CD4-positive, alpha-beta T cell treated with Interleukin-10 for 1 hour (primary cell): Measurements from ENCODE around the gene CDH4.

Experiments
- DNase-seq: peaks from one replicate; pipeline ENCODE4 v3.0.0-alpha.2; 2020

Gene CDH4

DNA sequence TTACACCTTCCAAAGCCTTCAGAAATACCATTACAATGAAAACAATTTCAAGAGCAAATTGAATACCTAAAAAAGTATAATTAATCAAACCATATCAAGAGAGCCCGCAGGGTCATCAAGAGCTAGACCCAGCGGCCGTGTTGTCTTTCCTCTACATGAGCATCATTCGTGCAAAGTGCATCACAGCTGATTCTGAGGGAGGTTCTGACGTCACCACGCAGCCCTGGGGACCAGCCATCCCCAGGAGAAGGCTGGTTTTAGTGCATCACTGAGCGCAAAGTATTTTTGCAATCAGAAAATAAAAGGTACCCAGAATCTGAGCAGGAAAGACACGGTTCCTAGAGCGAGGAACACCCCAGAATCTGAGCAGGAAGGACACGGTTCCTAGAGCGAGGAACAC, 371.4 kb downstream of the CDH4 start:
- DNase-seq: no peak

DNA sequence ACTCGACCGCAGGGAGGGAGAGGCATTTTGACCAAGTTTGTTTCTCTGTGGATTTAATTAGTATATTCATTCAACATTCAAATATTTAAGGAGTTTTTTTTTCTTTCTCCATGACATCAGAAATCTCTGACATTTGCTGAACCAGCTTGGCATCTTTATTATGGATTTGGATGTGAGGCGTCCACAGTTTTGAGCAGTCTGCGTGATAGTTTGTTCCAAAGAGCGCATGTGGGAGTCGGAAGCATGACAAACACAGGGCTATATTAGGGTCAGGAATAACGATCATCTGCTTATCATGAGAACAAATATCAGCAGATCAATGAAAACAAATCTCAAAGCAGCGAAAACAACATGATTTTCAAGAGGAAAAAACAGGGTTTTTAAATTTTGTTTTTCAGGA, 373.2 kb downstream of the CDH4 start:
- DNase-seq: no peak

DNA sequence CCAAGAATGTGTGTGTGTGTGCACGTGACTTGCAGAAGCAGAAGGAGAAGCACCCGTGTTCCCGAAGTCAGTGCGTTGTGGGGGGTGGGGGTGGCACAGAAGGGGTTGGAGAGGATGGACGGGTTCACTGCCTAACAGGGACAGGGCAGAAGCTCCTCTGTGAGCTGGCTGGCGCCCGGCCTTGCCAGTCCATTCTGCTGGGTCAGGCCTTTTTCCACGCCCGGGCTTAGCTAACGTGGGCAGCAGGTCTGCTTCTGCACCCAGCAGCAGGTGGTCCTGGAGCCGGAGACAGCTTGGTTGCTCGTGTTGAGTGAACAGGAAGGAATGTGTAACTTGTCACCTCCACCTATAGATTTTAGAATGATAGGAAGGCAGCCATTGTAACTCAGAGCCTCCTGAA, 374.4 kb downstream of the CDH4 start:
- DNase-seq: no peak

DNA sequence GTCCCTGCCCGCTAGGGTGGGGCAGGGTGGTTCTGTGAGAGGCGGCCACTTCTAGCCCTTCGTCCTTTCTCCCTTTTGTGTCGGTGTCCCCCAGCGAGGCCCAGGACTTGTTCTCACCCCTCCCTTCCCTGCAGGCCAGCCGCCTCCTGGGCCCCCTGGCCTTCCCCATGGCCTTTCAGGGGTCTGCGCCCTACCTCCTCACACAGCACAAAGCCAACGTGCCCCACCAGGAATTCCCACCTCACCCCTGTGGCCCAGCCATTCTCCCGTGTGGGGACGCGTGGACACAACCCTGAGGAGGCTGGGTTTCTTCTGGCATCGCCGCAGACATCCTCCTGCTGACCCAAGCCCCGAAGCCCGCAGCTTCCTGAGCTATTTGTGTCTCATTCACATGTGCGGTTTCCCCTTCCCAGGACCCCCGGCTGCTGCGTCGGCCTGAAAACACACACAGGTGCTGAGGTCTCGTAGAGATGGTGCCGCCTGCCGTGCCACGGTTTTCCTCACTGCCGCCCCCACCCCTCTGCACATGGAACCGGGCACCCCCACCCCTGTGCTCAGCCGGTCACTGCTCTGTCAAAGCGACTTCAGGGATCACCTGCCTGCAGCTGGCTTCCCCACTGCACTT, 375.8 kb downstream of the CDH4 start:
- no peak for DNase-seq

DNA sequence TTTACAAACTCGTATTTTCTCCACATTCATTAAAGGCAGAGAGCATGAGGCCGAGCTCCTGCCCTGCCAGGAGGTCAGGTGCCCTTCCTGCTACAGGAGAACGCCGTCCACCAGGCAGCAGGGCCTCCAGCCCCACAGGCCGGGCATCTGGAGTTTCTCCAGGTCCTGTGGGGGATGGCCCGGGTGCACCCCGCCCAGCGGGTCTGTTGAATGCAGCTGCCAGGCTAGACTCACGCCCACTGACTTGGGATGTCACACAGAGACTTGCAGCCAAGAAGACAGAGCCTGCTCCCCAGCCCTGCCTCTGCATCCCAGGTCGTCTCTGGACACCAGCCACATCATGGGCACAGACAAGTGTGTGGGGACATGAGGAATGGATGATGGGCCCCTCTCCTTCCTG, 376.4 kb downstream of the CDH4 start:
- DNase-seq: no peak

DNA sequence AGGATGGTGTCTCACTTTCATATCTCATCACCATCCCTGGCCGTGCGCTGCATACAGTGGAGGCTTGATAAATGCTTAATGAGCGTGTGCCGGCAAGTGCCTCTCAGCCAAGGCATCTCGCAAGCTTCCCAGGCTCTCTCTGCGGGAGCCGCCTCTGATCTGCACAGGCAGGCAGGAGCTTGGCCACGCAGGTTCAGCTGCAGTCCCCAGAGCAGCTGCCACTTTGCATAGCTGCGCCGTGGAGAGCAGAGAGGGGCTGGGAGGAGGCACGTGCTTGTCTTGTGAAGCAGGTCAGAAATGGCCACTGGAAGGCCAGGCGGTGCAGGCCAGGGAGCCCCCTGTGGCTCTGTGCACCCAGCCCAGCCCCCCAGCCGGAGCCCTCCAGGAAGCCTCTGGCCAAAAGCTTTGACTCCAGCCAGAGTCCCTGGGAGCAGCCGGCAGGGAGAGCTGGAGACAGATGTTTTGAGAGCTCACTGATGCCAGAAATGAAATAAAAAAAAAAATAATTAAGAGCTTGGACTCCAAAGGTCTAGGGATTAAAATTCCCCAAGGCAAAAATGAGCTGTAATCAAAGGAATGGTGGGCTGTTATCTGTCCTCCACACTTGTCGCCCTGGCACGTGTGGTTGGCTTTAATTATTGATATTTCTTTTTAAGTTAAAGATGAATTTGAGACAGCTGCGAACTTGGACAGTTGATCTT, 377.0 kb downstream of the CDH4 start:
- no peak for DNase-seq

DNA sequence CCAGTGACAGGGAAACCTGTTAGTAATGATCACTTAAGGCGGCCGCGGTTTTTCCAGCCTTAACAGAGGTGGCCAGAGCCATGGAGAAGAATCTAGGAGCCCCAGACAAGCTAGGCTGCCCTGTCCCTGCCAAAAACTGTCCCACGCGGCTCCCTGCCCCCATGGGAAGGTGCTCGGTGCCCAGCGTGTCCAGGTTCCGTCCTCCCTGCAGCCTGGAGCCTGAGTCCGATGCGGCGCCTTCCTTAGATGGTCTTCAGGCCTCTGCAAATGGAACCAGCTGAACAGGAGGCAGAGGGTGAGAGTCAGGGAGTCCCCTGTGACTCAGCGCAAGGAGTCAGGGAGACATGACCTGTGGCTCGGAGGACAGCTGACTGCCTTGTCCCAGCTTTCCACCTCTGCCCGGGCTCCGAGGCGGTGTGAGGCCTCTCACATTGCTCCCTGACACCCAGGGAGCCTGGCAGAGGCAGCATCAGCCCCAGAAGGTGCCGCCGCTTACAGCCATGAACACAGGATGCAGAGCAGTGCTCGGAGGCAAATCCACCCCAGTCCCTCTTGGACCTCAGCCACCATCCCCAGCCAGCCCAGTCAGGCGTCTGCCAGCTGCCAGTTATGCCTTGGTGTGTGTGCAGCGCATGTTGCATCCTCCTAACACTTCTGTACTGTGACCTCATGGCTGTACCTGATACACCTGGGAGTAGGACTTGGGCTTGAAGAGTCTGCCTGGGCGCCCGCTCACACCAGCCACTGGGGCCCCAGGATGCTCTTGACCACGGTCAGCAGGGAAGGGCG, 377.7 kb downstream of the CDH4 start:
- no peak for DNase-seq

DNA sequence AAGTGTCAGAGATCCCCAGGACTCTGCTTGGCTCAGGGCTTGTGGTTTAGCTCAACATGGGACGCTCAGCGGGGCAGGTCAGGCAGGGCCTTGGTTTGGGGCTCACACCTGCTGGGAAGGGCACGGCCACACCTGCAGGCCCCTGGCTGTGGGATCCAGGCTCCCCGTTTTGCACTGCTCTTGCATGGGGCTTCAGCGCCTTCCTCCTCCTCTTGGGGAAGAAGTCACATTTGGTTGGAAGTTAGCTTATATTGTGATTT, 378.3 kb downstream of the CDH4 start:
- no peak for DNase-seq

DNA sequence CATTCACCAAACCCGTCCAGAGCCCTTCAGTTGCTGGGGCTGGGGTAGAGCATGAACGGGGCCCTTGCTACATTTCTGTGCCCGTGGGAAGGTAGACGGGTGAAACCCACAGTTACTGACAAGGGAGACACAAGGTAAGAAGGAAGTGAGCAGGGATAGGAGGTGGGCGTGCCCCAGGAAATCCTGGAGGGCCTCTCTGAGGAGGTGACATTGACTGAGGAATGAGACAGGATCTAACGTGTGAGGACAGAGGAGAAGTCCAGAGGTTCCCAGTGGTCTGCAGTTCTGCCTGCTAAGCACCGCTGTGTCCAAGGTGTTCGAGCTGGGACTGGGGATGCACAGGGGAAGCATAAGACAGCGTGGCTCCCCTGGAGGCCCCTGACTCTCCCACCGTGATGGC, 378.8 kb downstream of the CDH4 start:
- DNase-seq: no peak

DNA sequence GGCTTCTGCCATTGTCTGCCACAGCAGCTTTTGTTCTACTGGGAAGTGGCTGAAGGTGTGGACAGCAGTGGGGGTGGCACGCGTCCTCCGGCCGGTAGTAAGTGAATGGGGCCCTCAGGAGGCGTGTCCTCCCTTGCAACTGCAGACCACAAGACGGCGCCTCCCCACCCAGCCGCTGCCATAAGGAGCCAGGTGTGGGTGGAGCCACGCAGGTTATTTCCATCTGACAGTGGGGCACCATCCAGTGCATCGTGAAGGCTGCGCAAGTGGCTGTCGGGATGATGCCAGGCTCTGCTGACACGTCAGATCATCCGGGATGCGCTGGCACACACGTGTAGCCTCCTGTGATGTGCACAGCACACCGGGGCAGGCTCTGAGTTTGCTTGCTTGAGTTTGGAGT, 379.7 kb downstream of the CDH4 start:
- DNase-seq: no peak

DNA sequence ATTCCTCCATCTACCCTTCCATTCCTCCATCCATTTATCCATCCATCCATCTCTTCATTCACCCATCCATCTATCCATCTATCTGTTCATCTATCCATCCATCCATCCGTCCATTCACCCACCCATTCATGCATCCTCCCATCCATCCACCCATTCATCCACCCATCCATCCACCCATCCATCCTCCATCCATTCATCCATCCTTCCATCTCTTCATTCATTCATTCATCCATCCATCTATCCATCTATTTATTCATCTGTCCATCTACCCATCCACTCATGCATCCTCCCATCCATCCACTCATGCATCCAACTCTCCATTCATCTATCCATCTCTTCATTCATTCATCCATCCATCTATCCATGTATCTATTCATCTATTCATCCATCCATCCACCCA, 380.9 kb downstream of the CDH4 start:
- DNase-seq: no peak

DNA sequence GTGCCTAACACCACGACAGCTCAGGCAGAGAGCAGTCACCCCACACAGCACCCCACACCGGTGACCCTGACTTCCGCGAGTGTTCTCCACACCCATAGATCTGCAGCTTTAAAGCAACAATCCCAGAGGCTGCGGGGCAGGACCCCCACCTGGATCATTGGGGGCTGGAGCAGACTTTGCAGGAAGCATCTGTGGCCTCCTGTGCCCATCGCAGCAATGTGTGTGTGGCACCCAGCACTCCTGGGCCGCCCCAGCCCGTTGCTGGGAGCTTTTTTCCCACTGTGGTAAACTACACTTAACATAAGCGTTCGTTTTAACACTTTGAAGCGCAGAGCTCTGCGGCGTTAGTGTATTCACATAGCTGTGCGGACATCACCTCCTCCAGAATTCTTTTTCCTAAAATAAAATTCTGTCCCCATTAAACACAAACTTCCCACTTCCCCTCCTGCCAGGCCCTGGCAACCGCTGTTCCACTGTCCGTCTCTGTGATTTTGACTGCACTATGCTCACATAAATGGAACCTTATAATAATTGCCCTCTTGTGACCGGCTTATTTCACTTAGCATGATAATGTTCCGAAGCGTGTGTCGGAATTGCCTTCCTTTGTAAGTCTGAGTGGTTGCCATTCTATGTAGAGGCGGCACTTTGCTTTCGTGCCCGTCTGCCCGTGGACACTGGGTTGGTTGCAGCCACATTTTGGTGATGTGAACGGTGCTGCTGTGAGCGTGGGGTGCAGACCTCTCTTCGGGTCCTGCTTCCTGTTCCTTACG, 382.5 kb downstream of the CDH4 start:
- no peak for DNase-seq

DNA sequence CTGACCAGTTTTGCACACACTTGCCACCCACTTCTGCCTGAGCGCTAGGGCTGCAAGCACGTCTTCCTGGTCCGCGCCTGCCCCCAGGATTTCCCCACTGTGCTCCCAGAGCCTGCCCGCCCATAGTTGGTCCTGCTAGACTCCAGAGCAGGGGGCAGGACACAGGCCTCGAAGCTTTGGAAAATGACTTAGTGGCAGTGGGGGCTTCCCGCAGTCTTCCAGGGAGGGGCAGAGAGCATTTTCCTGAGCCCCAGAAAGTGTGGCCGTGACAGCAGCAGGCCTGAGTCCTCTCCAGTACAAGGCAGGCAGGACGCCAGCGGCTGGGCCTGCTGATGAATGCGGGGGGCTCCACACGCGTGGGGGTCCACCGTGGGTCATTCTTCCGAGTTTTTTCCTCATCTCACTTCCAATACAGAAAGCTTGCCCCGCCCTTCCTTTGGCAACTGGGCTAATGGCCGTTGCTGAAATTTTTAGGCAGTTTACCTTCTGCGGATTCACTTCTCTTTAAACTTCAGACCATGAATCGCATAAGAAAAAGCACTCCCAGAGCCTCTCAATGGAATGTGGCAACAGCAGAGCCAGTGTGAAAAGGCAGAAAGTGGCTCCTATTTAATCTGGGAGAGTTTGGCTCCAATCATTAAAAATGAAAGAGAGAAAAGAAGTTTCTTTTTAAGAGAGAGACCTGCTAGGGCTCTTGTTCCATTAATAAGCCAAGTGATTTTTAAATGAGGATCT, 383.8 kb downstream of the CDH4 start:
- DNase-seq: no peak

DNA sequence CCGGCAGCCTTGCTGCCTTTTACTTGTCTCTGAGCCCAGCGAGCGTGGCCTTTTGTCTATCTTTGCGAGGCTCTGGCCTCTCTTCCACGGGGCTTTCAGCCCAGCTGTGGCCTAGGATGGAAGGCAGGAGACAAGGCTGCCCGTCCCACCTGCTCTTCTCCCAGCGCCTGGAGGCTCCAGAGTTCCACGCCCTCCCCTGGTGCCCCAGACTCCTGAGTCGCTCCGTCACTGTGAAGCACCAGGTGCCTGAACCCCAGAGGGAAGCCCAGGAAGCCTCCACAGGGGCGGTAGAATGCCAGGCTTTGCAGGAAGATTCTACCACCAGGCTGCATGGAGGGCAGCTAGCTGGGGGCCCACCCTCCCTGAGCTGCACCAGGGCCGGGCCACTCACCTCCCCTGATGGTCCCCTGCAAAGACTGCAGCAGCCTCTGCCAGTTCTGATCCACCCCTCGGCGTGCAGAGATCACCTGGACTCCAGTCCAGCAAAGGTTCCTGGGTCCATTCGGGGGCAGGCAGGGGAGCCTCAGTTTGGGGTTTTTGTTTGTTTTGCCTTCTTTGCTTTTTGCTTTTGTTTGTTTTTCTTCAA, 384.6 kb downstream of the CDH4 start:
- no peak for DNase-seq

DNA sequence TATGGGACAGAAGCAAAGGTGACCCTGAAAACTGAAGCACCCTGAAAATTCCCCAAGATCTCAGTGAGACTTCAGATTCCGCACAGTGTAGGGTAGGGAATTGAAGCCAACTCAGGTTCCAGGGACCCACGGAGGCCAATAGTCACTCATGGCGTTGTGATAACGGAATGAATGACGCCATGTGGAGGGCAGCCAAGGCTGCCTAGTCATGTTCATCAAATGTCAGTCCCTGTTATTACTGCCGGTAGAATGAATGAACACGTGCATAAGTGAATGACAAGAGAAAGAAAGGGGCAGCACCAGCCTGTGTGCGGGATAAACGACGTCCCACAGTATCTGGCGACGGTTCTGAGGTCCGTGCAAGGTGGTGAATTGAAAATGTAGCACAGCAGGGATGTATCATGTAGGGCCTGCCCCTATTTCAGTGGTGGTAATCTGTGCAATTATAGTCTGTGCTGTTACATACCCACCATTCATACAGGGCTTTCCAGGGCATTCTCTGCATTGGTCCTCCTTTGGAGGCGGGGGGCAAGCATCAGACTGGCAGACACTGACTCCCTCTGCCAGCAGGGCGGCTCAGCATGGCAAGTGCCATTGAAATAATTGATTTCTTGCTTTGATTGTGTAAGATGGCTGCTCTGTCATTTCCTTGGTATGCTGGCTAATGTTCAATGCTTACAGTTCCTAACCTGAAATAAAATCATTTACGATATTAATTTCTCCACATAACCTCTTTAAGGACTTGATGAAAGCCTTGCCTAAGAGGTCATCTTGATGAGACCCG, 386.9 kb downstream of the CDH4 start:
- DNase-seq: no peak

DNA sequence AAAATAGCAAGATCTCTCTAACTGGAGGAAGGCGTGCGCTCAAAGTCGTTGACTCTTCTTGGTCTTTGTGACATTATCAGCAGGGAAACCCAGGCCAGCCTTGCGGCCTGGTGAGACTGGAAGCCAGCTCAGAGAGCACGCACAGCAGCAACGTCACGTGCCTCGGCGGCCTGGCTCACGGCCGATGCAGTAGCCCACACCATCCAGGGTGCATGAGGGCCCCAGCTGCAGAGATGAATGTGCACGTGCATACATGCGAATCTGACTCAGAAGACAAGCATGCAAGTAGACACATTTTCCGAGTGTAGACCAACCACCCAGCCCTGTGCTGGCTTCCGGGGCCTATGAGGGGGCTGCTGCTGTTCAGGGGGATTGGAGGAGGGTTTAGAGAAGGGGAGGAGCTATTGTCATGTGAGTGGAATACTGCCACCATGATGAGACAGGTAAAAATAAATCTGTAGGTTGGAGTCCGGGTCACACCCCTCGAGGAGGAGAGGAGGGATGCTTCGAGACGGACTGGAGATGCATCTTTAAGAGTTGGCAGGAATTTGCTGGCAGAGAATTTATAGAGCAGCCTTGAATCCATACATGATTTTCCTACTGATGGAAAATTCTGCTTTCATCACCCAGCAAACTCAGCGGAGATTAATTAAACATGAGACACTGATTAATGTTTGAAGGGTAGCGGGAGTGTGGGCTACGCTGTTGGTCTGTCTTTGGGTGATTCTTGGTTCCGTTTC, 388.2 kb downstream of the CDH4 start:
- no peak for DNase-seq

DNA sequence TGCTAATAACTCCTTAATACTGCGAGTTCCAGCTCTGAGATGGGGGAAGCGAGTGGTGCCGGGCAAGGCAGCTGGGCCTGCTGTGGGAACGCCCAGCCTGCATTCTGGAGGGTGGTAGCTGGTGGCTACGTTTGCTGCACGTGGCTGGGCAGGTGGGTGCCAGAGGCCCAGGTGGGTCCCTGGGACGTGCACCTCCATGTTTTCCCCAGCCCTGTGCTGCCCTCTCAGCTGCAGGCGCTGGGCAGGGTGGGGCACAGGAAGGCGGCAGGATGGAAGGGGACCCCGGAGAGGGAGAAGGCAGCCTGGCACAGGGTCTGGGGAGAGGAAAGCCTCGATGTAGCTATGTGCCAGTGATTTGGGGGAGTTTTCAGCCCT, 388.8 kb downstream of the CDH4 start:
- DNase-seq: no peak

DNA sequence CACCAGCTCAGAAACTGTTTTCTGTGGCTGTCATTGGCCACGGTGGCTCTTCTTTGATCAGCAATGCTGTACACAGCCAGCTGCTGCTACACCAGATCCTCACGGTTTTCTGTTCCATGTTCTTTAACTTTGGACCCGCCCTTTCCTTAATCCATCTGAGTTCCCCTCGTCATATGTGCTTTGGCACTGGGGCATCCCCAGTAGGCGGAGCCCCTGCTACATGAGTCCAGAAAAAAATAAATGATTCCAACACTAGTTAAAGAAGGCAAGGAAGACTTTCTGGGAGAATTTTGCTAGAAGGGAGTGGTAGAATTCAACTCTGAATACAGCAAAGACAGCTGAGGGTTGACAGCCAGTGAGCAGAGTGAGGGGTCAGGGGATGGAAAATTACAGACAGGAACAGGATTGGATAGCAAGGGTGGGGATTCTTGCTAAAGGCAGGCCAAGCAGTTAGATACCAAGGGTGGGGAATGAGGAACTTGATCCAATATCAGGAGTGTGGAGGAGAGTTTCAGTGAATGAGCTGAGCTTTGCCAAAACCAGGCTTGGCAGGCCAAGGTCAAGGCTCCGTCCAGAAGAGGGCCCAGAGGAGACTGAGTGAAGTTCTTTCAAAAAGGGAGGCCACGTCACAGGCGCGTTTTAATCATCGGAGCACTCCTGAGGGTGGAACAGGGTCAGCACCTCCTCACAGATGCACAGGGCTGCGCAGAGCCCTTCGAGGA, 391.8 kb downstream of the CDH4 start:
- DNase-seq: no peak

DNA sequence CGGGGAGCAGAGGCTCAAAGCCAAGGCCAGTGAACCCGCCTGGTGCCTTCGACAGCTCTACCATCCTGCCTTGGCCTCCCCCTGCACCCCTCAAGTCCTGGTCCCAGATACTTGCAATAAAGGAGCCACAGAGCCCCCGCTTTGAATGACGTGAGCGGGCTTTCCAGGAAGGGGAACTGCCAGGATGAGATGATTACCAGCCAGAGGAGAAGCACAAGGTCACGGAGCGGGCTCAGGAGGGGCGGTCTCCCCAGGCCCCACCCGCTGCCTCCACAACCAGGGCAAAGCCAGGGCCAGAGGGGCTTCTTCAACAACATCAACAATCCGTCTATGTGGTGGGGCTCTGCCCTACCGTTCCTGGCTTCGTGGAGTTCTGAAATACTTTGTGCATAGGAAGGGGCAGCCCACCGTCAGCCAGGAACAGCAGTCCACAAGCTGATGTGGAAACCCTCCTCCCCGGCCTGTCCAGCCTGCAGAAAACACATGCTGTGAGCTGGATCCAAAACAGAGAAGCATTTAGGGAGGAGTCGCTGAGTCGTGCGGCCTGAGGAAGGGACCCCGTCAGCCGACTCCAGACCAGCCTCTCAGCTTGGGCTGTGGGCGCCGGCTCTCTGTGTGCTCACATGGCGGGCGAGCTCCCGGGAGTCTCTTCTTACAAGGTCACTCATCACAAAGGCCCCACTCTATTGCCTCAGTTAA, 392.5 kb downstream of the CDH4 start:
- DNase-seq: no peak

DNA sequence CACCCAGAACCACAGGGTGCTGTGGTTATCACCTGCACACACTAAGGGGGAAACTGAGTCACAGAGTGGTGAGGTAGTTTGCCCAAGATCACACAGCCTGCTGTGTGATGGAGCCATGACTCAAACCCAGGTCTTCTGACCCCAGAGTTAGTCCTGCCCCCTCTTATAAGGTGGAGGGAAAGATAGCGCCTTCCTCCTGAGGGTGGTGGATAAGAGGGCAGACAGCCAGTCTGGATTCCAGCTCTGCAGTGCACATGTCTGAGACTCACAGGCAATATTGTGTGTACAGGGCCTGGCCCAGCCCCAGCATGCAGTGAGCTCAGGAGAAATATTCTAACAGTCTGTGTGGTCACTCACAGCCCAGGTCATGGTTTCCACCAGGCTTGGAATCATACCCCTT, 393.7 kb downstream of the CDH4 start:
- no peak for DNase-seq
